PC-9 (cell line): ENCODE measurements around the gene BRAF.

Experiments
- CTCF ChIP-seq: fragments of 200-600 bp; sonication (generic); conservative IDR thresholded peaks from 2 replicates; pipeline ENCODE4 v1.6.1; 2017; ENCODE audit warnings: mixed run types, antibody characterized with exemption, mild to moderate bottlenecking, moderate library complexity
- EZH2 ChIP-seq: fragments of 200-600 bp; sonication (generic); IDR thresholded peaks from 2 replicates; pipeline ENCODE4 v1.8.0; 2017; ENCODE audit warnings: antibody characterized with exemption, low read depth

GRCh38 chr7:140961117-140961516 lies 36.4 kb upstream of the BRAF start:
- TF ChIP-seq CTCF (no peak), EZH2 (no peak)
